MCF 10A (cell line): ENCODE data around the gene RAB36. TPM values are rescaled to one million over a fixed set of nuclear protein-coding genes. Genes with fewer than 3 reads are reported as not detected.

Experiments
- BruUV-seq: library from RNA; stranded (reverse); fragments of 400-500 nt; replicated peaks from 2 replicates; lab custom pipeline; 2021; lab: Mats Ljungman, UMichigan
- CTCF ChIA-PET: fragments of 300-600 bp; sonication (Branson Sonifier 250); formaldehyde crosslinking; extraction: SDS; loops from one replicate; lab custom pipeline; 2021; ENCODE audit warnings: antibody characterized with exemption, inconsistent platforms; lab: Yijun Ruan, JAX
- POLR2A ChIA-PET: fragments of 300-600, 350-650 bp; sonication (Branson Sonifier 250); formaldehyde crosslinking; extraction: SDS; loops from one replicate; lab custom pipeline; 2020; ENCODE audit warnings: antibody characterized with exemption, inconsistent platforms; lab: Yijun Ruan, JAX
- DNase-seq: peaks from one replicate; pipeline ENCODE4 v3.0.0-alpha.2; 2018; ENCODE audit not compliant: unreplicated experiment
- H3K27ac Mint-ChIP-seq: one replicate; pipeline ENCODE4 v1.8.0; 2022; ENCODE audit warnings: mild to moderate bottlenecking, low read depth, mixed read lengths; ENCODE audit not compliant: unreplicated experiment
- H3K27me3 Mint-ChIP-seq: one replicate; pipeline ENCODE4 v1.8.0; 2022; ENCODE audit warnings: mixed read lengths; ENCODE audit not compliant: insufficient read depth, unreplicated experiment
- H3K36me3 Mint-ChIP-seq: one replicate; pipeline ENCODE4 v1.8.0; 2022; ENCODE audit warnings: mild to moderate bottlenecking, moderate library complexity, mixed read lengths; ENCODE audit not compliant: insufficient read depth, unreplicated experiment
- H3K4me1 Mint-ChIP-seq: one replicate; pipeline ENCODE4 v1.8.0; 2022; ENCODE audit warnings: mixed read lengths; ENCODE audit not compliant: insufficient read depth, unreplicated experiment
- H3K4me3 Mint-ChIP-seq: one replicate; pipeline ENCODE4 v1.8.0; 2022; ENCODE audit warnings: mild to moderate bottlenecking, moderate library complexity, mixed read lengths; ENCODE audit not compliant: unreplicated experiment
- H3K9me3 Mint-ChIP-seq: one replicate; pipeline ENCODE4 v1.8.0; 2022; ENCODE audit warnings: mixed read lengths; ENCODE audit not compliant: unreplicated experiment
- intact Hi-C: fragments of 100-400 bp; cut with micrococcal nuclease; formaldehyde crosslinking; loops from 2 replicates; pipeline ENCODE4 v1.14.1; 2022
- total RNA-seq: library from RNA; stranded (reverse); gene quantifications from 2 replicates; pipeline ENCODE4 v1.2.3, GENCODE V29; 2022
- TF ChIP-seq, protein P1 (sequence below): fragments of 200-600 bp; IDR thresholded peaks from one replicate; pipeline ENCODE4 v1.8.0; 2022; ENCODE audit warnings: antibody characterized with exemption, mild to moderate bottlenecking; ENCODE audit not compliant: unreplicated experiment

The RAB36 gene
- total RNA-seq, 1 experiment from 2014 or later, result 8.5 TPM

DNA sequence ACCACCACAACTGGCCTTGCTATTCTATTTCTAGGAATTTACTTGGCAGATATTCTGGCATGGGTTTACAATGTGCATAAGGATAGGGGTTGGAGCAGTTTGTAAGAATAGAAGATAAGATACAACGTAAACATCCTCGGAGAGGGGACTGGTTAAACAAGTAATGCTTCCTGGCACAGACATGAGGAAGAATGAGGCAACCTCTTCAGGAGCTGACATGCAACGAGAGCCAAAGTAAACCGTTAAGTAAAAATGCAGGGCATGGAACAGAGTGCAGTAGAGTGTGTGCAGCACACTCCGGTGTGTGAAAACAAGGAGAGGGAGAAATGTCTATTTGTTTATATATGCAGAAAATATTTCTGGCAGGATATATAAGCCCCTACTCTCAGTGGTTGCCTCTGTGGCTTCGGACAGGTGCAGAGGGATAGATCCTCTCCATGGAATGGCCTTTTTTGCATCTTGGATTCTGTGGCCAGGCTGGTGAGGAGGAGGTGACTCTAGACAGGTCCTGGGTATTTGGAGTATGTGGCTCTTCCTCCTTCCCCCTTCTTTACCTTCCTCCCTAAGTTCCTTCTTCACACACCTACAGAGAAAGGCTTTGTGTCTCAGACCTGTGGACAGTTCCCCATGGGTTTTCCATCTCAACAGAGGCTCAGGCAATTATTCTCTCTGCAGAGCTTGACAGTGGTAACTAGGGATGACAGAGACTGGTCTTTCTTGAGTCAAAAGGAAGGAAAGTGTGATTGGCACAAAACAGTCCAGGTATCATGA, 2.5 kb downstream of the RAB36 start:
- peak; percentile 54 for DNase-seq
- BruUV-seq, result no TSS peak
- intact Hi-C loops, result no loop called here
- ChIA-PET CTCF (interaction anchor here (1.1 to 5.3 kb wide), 2 partner anchors 10 to 189 kb away, joined by 5 to 23 read pairs; no protein-coding TSS in a partner anchor), POLR2A (no interaction called here)
- H3K27ac Mint-ChIP-seq, result peak overlapping the region; percentile 7
- no peaks in the 10 kb centered on the region for H3K27me3 Mint-ChIP-seq
- peaks cover 7% of the 10 kb centered on the region for H3K36me3 Mint-ChIP-seq
- H3K9me3 Mint-ChIP-seq, result no peaks in the 10 kb centered on the region
- peaks cover 11% of the 10 kb centered on the region for H3K4me1 Mint-ChIP-seq
- TF ChIP-seq, protein P1, sequence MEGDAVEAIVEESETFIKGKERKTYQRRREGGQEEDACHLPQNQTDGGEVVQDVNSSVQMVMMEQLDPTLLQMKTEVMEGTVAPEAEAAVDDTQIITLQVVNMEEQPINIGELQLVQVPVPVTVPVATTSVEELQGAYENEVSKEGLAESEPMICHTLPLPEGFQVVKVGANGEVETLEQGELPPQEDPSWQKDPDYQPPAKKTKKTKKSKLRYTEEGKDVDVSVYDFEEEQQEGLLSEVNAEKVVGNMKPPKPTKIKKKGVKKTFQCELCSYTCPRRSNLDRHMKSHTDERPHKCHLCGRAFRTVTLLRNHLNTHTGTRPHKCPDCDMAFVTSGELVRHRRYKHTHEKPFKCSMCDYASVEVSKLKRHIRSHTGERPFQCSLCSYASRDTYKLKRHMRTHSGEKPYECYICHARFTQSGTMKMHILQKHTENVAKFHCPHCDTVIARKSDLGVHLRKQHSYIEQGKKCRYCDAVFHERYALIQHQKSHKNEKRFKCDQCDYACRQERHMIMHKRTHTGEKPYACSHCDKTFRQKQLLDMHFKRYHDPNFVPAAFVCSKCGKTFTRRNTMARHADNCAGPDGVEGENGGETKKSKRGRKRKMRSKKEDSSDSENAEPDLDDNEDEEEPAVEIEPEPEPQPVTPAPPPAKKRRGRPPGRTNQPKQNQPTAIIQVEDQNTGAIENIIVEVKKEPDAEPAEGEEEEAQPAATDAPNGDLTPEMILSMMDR, result no peak
- no peak overlapping the region for H3K4me3 Mint-ChIP-seq

DNA sequence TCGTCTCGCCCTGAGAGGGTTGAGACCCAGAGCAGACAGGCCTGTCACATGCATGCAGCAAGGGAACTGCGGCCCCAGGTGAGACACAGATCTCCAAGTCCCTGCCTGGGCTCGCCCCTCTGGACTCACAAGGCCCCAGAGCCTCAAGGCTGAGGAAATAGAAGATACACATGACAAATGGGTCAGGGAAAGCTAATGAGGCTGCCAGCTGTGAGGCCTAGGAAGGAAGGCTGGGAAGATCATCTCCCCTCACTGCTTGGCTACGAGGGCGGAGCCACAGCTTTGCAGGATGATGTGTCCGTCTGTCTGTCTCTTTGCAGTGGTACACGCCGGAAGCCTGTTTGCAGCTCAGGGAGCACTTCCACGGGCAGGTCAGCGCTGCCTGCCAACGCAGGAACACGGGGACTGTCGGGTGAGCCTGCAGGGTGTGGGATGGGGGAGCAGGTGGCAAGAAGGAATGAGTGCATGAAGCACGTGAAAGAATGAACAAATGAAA, 4.5 kb downstream of the RAB36 start:
- Mint-ChIP-seq H3K27me3 (no peaks in the 10 kb centered on the region), H3K4me3 (no peak overlapping the region), H3K27ac (no peak overlapping the region), H3K9me3 (no peaks in the 10 kb centered on the region), H3K36me3 (peaks cover 7% of the 10 kb centered on the region), H3K4me1 (peaks cover 13% of the 10 kb centered on the region)
- BruUV-seq, result no TSS peak
- no peak for DNase-seq
- TF ChIP-seq, protein P1, result no peak
- ChIA-PET CTCF (interaction anchor here (1.9 kb wide), 1 partner anchor 24 kb away, joined by 7 read pairs; no protein-coding TSS in a partner anchor), POLR2A (no interaction called here)
- intact Hi-C loops, result no loop called here

DNA sequence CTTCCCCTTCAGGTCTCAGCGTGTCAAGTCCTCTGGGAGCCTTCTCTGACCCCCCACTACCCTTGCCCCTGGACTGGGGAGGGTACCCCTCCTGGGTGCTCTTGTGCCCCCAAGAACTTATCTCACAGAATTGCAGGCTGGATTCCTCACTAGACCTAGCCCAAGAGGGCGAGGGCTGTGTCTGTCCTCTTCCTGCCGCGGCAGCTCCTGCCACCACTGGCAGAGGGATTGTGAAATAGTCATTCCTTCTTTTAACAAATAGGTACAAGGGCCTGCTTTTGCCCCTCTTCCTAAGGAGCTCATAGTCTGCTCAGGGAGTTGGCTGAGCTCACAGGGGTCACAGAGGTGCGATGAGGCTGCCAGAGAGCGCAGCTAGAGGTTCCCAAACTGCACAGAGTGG, 5.5 kb downstream of the RAB36 start:
- H3K36me3 Mint-ChIP-seq, result peaks cover 7% of the 10 kb centered on the region
- no peaks in the 10 kb centered on the region for H3K27me3 Mint-ChIP-seq
- no peak for DNase-seq
- H3K9me3 Mint-ChIP-seq, result no peaks in the 10 kb centered on the region
- TF ChIP-seq, protein P1, result no peak
- intact Hi-C loops, result no loop called here
- CTCF ChIA-PET, result interaction anchor here (0.6 to 0.7 kb wide), 2 partner anchors 131 to 1089 kb away, joined by 3 read pairs; no protein-coding TSS in a partner anchor
- H3K27ac Mint-ChIP-seq, result no peak overlapping the region
- no TSS peak for BruUV-seq
- H3K4me3 Mint-ChIP-seq, result no peak overlapping the region
- POLR2A ChIA-PET, result no interaction called here
- peaks cover 13% of the 10 kb centered on the region for H3K4me1 Mint-ChIP-seq

DNA sequence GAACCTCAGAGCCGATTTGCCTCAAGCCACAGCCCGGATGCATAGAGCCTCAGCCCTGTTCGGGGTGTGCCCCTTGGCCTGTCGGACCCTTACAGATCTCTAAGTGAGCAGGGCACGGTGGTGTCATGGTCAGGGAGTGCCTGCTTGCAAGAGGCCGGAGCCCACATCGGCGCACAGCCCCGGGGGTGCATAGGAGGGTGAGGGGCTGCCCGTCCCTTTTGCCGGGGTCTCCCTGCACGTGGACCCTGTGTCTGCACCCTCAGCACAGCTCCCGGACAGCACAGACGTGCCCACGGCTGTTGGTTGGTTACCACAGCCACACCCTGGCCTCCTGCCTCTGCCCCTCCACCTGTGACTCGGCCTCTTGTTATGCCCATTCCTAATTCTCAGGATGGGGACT, 6.5 kb downstream of the RAB36 start:
- no TSS peak for BruUV-seq
- no peak overlapping the region for H3K27ac Mint-ChIP-seq
- TF ChIP-seq, protein P1, result no peak
- intact Hi-C loops, result no loop called here
- ChIA-PET POLR2A (no interaction called here), CTCF (no interaction called here)
- no peaks in the 10 kb centered on the region for H3K9me3 Mint-ChIP-seq
- H3K27me3 Mint-ChIP-seq, result no peaks in the 10 kb centered on the region
- no peak overlapping the region for H3K4me3 Mint-ChIP-seq
- H3K36me3 Mint-ChIP-seq, result peaks cover 7% of the 10 kb centered on the region
- H3K4me1 Mint-ChIP-seq, result peaks cover 13% of the 10 kb centered on the region
- DNase-seq, result no peak
